IMR-90 (cell line): ENCODE results near the gene PAQR9. TPM values are rescaled to one million over a fixed set of nuclear protein-coding genes. Genes with fewer than 3 reads are reported as not detected.
"Not testable (repeated sequence)": the region's sequence is repeated elsewhere in the genome, so short reads cannot be mapped to it uniquely, and the experiment has no call there.

Experiments
- ATAC-seq: fragments of 200-7000 bp; cut with Tn5 transposase; 2 replicates; pipeline ENCODE4 v1.9.1; 2020; ENCODE audit warnings: low read depth, mild to moderate bottlenecking, moderate library complexity
- BruUV-seq: library from RNA; stranded (reverse); fragments of 400-500 nt; replicated peaks from 2 replicates; lab custom pipeline; 2021; lab: Mats Ljungman, UMichigan
- CTCF ChIA-PET: fragments of 300-600 bp; formaldehyde crosslinking; extraction: SDS; loops from one replicate; lab custom pipeline; 2021; ENCODE audit warnings: antibody characterized with exemption; lab: Yijun Ruan, JAX
- POLR2A ChIA-PET: fragments of 300-600 bp; sonication (Branson Sonifier 250); formaldehyde crosslinking; loops from one replicate; lab custom pipeline; 2022; ENCODE audit warnings: antibody characterized with exemption; ENCODE audit not compliant: unreplicated experiment; lab: Charles Lee
- DNase-seq: peaks from one replicate; pipeline ENCODE4 v3.0.0; 2013
- H2AFZ ChIP-seq: replicated peaks from 2 replicates; pipeline ENCODE3; 2013; ENCODE audit warnings: low read length, mild to moderate bottlenecking; ENCODE audit not compliant: poor library complexity
- H2AK5ac ChIP-seq: 2 replicates; pipeline ENCODE4 v1.6.1; 2013; ENCODE audit warnings: low read depth, low read length, inconsistent platforms
- H2AK9ac ChIP-seq: replicated peaks from 2 replicates; pipeline ENCODE3; 2013; ENCODE audit warnings: mild to moderate bottlenecking, low read depth, low read length, moderate library complexity; ENCODE audit not compliant: poor library complexity
- H2BK120ac ChIP-seq: 2 replicates; pipeline ENCODE4 v1.6.1; 2013; ENCODE audit warnings: low read depth, low read length, inconsistent platforms
- H2BK15ac ChIP-seq: 3 replicates; pipeline ENCODE4 v1.6.1; 2013; ENCODE audit warnings: low read depth, low read length, inconsistent platforms
- H2BK20ac ChIP-seq: 2 replicates; pipeline ENCODE4 v1.6.1; 2013; ENCODE audit warnings: low read depth, mild to moderate bottlenecking, inconsistent platforms, low read length, moderate library complexity
- H2BK5ac ChIP-seq: 2 replicates; pipeline ENCODE4 v1.6.1; 2013; ENCODE audit warnings: mild to moderate bottlenecking, low read depth, low read length, inconsistent platforms; ENCODE audit not compliant: poor library complexity, severe bottlenecking
- H3K14ac ChIP-seq: replicated peaks from 2 replicates; pipeline ENCODE4 v1.6.1; 2013; ENCODE audit warnings: low read depth, low read length, inconsistent platforms
- H3K18ac ChIP-seq: 2 replicates; pipeline ENCODE4 v1.6.1; 2013; ENCODE audit warnings: low read depth, low read length, control low read depth
- H3K23ac ChIP-seq: 2 replicates; pipeline ENCODE4 v1.6.1; 2013; ENCODE audit warnings: low read depth, low read length, inconsistent platforms
- H3K27ac ChIP-seq: 2 replicates; pipeline ENCODE4 v1.5.1; 2013; ENCODE audit warnings: mild to moderate bottlenecking, control low read depth, low read length; ENCODE audit not compliant: insufficient read depth
- H3K27me3 ChIP-seq: 2 replicates; pipeline ENCODE4 v1.6.1; 2013; ENCODE audit warnings: low read length; ENCODE audit not compliant: control insufficient read depth, insufficient read depth
- H3K36me3 ChIP-seq: 2 replicates; pipeline ENCODE4 v1.6.1; 2013; ENCODE audit warnings: low read length, mixed read lengths; ENCODE audit not compliant: control insufficient read depth, insufficient read depth
- H3K4ac ChIP-seq: 2 replicates; pipeline ENCODE4 v1.6.1; 2013; ENCODE audit warnings: low read depth, low read length, inconsistent platforms
- H3K4me1 ChIP-seq: 2 replicates; pipeline ENCODE4 v1.6.1; 2013; ENCODE audit warnings: low read length, mixed read lengths; ENCODE audit not compliant: control insufficient read depth, insufficient read depth
- H3K4me2 ChIP-seq: 2 replicates; pipeline ENCODE4 v1.6.1; 2013; ENCODE audit warnings: low read depth, mild to moderate bottlenecking, control low read depth, low read length, moderate library complexity
- H3K4me3 ChIP-seq: 2 replicates; pipeline ENCODE4 v1.5.1; 2013; ENCODE audit warnings: low read depth, mild to moderate bottlenecking, control low read depth, low read length, moderate library complexity; ENCODE audit not compliant: insufficient read depth
- H3K56ac ChIP-seq: 2 replicates; pipeline ENCODE4 v1.6.1; 2013; ENCODE audit warnings: low read length, inconsistent platforms; ENCODE audit not compliant: insufficient read depth; ENCODE audit errors: extremely low read depth
- H3K79me1 ChIP-seq, 2 experiments: 2 replicates each; pipeline ENCODE4 v1.6.1; 2013; ENCODE audit warnings: low read length in 2 of 2, inconsistent platforms in 1 of 2, low read depth in 1 of 2
- H3K9ac ChIP-seq: 2 replicates; pipeline ENCODE4 v1.6.1; 2013; ENCODE audit warnings: low read depth, low read length, control low read depth
- H3K9me1 ChIP-seq: 2 replicates; pipeline ENCODE4 v1.6.1; 2013; ENCODE audit warnings: low read length, inconsistent platforms; ENCODE audit not compliant: insufficient read depth
- H3K9me3 ChIP-seq: 2 replicates; pipeline ENCODE4 v1.6.1; 2013; ENCODE audit warnings: low read length; ENCODE audit not compliant: control insufficient read depth, insufficient read depth
- H4K20me1 ChIP-seq: 2 replicates; pipeline ENCODE4 v1.6.1; 2013; ENCODE audit warnings: low read length, inconsistent platforms; ENCODE audit not compliant: insufficient read depth
- H4K5ac ChIP-seq: 2 replicates; pipeline ENCODE4 v1.6.1; 2013; ENCODE audit warnings: mild to moderate bottlenecking, low read depth, low read length, control low read depth
- H4K8ac ChIP-seq, 2 experiments: 2 replicates each; pipeline ENCODE4 v1.6.1; 2013; ENCODE audit warnings: low read depth in 2 of 2, low read length in 2 of 2, control low read depth in 1 of 2, inconsistent platforms in 1 of 2
- H4K91ac ChIP-seq: 2 replicates; pipeline ENCODE4 v1.6.1; 2013; ENCODE audit warnings: low read depth, low read length, inconsistent platforms; ENCODE audit not compliant: insufficient read depth
- WGBS, 2 experiments: methylation state at CpG; one replicate each; pipeline versions ENCODE4 v1.1.5 to v1.1.7; 2013; ENCODE audit warnings: missing lambda C conversion rate in 2 of 2; ENCODE audit not compliant: insufficient read length in 1 of 2; ENCODE audit errors: extremely low coverage in 2 of 2; 5-methylcytosine and 5-hydroxymethylcytosine counted together
- dilution Hi-C: fragments of 300-500 bp; cut with HindIII; formaldehyde crosslinking; loops from one replicate; pipeline ENCODE4 v1.14.3; 2018; ENCODE audit warnings: low sequenced_read_pairs; ENCODE audit not compliant: unreplicated experiment
- in situ Hi-C: fragments of 300-500 bp; cut with MboI; formaldehyde crosslinking; loops from 3 replicates; pipeline ENCODE4 v1.14.3; 2019; ENCODE audit warnings: low sequenced_read_pairs, inconsistent platforms, mixed read lengths
- intact Hi-C: fragments of 100-400 bp; cut with micrococcal nuclease; formaldehyde crosslinking; loops from 2 replicates; pipeline ENCODE4 v1.10.0; 2022
- polyA plus RNA-seq, 3 experiments: library from polyadenylated mRNA; depleted of rRNA; stranded (reverse); fragments of >200 nt; gene quantifications; 2 replicates each; pipeline ENCODE4 v1.2.3, GENCODE V29; 2012; ENCODE audit warnings: low replicate concordance in 1 of 3
- total RNA-seq: library from RNA; depleted of rRNA; stranded (reverse); fragments of >200 nt; gene quantifications from 2 replicates; pipeline ENCODE4 v1.2.3, GENCODE V29; 2012

Gene PAQR9
- total and polyA plus RNA-seq, 2 of the 4 experiments (the other 2 are of a cell fraction) = 0.05 TPM; not detected in 1

- peaks cover 11% of the 10 kb centered on the region for H3K27me3 ChIP-seq
- H2BK15ac ChIP-seq, intact Hi-C loops, H3K4me1 ChIP-seq, H4K91ac ChIP-seq, H3K4ac ChIP-seq, CTCF ChIA-PET, H4K20me1 ChIP-seq, H4K5ac ChIP-seq, H3K23ac ChIP-seq, H2BK5ac ChIP-seq, H2AK5ac ChIP-seq, H3K9me1 ChIP-seq, ATAC-seq, H3K14ac ChIP-seq, H3K36me3 ChIP-seq, H2BK120ac ChIP-seq, H3K9ac ChIP-seq, H2AFZ ChIP-seq, H3K27ac ChIP-seq, H3K79me1 ChIP-seq, H3K9me3 ChIP-seq, BruUV-seq, H3K18ac ChIP-seq, H3K56ac ChIP-seq, H3K4me3 ChIP-seq, H2BK20ac ChIP-seq, POLR2A ChIA-PET, DNase-seq, H3K4me2 ChIP-seq, H4K8ac ChIP-seq, in situ Hi-C loops, H2AK9ac ChIP-seq, dilution Hi-C loops: not testable (repeated sequence)
- no CpG with 5 or more reads among the region's 3 CpGs for WGBS, 2 experiments
Measured at GRCh38 chr3:142988826-142989225, 25.4 kb upstream of the PAQR9 start.

DNA sequence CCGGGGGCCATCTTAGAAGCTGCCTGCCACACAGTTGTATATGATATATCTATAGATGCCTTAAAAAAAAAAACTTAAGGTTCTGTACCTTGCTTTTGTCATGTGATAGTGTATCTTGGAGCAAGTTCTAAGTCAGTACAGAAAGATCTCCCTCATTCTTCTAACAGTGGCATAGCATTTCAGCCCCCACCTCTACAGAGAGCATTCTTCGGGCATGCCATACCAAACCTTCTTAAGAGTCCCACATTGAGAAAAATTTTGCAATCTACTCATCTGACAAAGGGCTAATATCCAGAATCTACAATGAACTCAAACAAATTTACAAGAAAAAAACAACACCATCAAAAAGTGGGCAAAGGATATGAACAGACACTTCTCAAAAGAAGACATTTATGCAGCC, 24.7 kb upstream of the PAQR9 start:
- H2AK9ac ChIP-seq, H2AFZ ChIP-seq, H3K14ac ChIP-seq, H3K4me1 ChIP-seq, H3K9ac ChIP-seq, DNase-seq, H3K79me1 ChIP-seq, ATAC-seq, H3K56ac ChIP-seq, H3K4me3 ChIP-seq, H3K23ac ChIP-seq, H2BK120ac ChIP-seq, in situ Hi-C loops, intact Hi-C loops, H2AK5ac ChIP-seq, H4K91ac ChIP-seq, H3K4me2 ChIP-seq, dilution Hi-C loops, H3K4ac ChIP-seq, H2BK15ac ChIP-seq, H3K9me1 ChIP-seq, H3K9me3 ChIP-seq, H4K5ac ChIP-seq, H2BK20ac ChIP-seq, H3K36me3 ChIP-seq, BruUV-seq, H2BK5ac ChIP-seq, H4K20me1 ChIP-seq, POLR2A ChIA-PET, H3K18ac ChIP-seq, H4K8ac ChIP-seq, H3K27ac ChIP-seq: not testable (repeated sequence)
- CTCF ChIA-PET = interaction anchor here (0.6 to 1.6 kb wide), 4 partner anchors 13 to 401 kb away, joined by 3 to 6 read pairs (median 4); partner anchors contain the start of gene U2SURP
- H3K27me3 ChIP-seq = peaks cover 11% of the 10 kb centered on the region
- no CpG with 5 or more reads among the region's 2 CpGs for WGBS, 2 experiments
